Activated CD8-positive, alpha-beta memory T cell treated with anti-CD3 and anti-CD28 coated beads for 36 hours (primary cell): ENCODE data around the gene GPC3. TPM values are rescaled to one million over a fixed set of nuclear protein-coding genes. Genes with fewer than 3 reads are reported as not detected.
"Not testable (repeated sequence)": the region's sequence is repeated elsewhere in the genome, so short reads cannot be mapped to it uniquely, and the experiment has no call there.

Experiments used
- CTCF ChIA-PET: fragments of 350-600 bp; sonication (Branson Sonifier 250); formaldehyde crosslinking; loops from one replicate; lab custom pipeline; 2021; ENCODE audit warnings: antibody characterized with exemption; lab: Charles Lee
- POLR2A ChIA-PET: fragments of 350-600 bp; sonication (Branson Sonifier 250); formaldehyde crosslinking; loops from one replicate; lab custom pipeline; 2021; ENCODE audit warnings: antibody characterized with exemption; lab: Charles Lee
- total RNA-seq, 2 experiments: library from RNA; stranded (reverse); gene quantifications; one replicate each; pipeline ENCODE4 v1.2.3, GENCODE V29; 2021

The GPC3 gene
- total RNA-seq, 2 experiments from 2014 or later: not detected

- ChIA-PET CTCF (no interaction called here), POLR2A (interaction anchor here (0.7 kb wide), 1 partner anchor 402 kb away, joined by 4 read pairs; no protein-coding TSS in a partner anchor)
Measured at GRCh38 chrX:133911825-133912495, 73.4 kb downstream of the GPC3 start.

GRCh38 chrX:133910539-133910938 is 74.9 kb downstream of the GPC3 start:
- POLR2A ChIA-PET: no interaction called here
- CTCF ChIA-PET: no interaction called here

- ChIA-PET CTCF (no interaction called here), POLR2A (no interaction called here)
Measured at GRCh38 chrX:133909888-133910287, 75.5 kb downstream of the GPC3 start.

GRCh38 chrX:133908223-133908955 is 77.0 kb downstream of the GPC3 start:
- ChIA-PET CTCF (no interaction called here), POLR2A (no interaction called here)

GRCh38 chrX:133907606-133908005 is 77.8 kb downstream of the GPC3 start:
- POLR2A ChIA-PET: no interaction called here
- CTCF ChIA-PET: no interaction called here

- POLR2A ChIA-PET: no interaction called here
- CTCF ChIA-PET: no interaction called here
Measured at GRCh38 chrX:133905305-133905704, 80.1 kb downstream of the GPC3 start.

- CTCF ChIA-PET: no interaction called here
Measured at GRCh38 chrX:133897593-133898163, 87.7 kb downstream of the GPC3 start.

GRCh38 chrX:133892337-133892736 is 93.1 kb downstream of the GPC3 start:
- ChIA-PET CTCF (no interaction called here), POLR2A (no interaction called here)

More at GRCh38 chrX:133897593-133898163, 87.7 kb downstream of the GPC3 start:
- POLR2A ChIA-PET: no interaction called here

- CTCF ChIA-PET: no interaction called here
Measured at GRCh38 chrX:133888984-133889383, 96.4 kb downstream of the GPC3 start.

GRCh38 chrX:133888084-133888483 is 97.3 kb downstream of the GPC3 start:
- CTCF ChIA-PET, POLR2A ChIA-PET: not testable (repeated sequence)

More at GRCh38 chrX:133888984-133889383, 96.4 kb downstream of the GPC3 start:
- POLR2A ChIA-PET: no interaction called here

GRCh38 chrX:133884430-133885394 is 100.7 kb downstream of the GPC3 start:
- CTCF ChIA-PET: no interaction called here

GRCh38 chrX:133881893-133882292 is 103.5 kb downstream of the GPC3 start:
- POLR2A ChIA-PET: no interaction called here
- CTCF ChIA-PET: no interaction called here

More at GRCh38 chrX:133884430-133885394, 100.7 kb downstream of the GPC3 start:
- POLR2A ChIA-PET: no interaction called here

GRCh38 chrX:133881007-133881406 is 104.4 kb downstream of the GPC3 start:
- CTCF ChIA-PET: no interaction called here
- POLR2A ChIA-PET: no interaction called here

GRCh38 chrX:133880032-133880443 is 105.4 kb downstream of the GPC3 start:
- ChIA-PET POLR2A (no interaction called here), CTCF (no interaction called here)

- CTCF ChIA-PET: no interaction called here
Measured at GRCh38 chrX:133878710-133879109, 106.7 kb downstream of the GPC3 start.

GRCh38 chrX:133876646-133877045 is 108.7 kb downstream of the GPC3 start:
- CTCF ChIA-PET: no interaction called here
- POLR2A ChIA-PET: no interaction called here

More at GRCh38 chrX:133878710-133879109, 106.7 kb downstream of the GPC3 start:
- POLR2A ChIA-PET: no interaction called here

GRCh38 chrX:133869270-133869669 is 116.1 kb downstream of the GPC3 start:
- CTCF ChIA-PET: no interaction called here
- POLR2A ChIA-PET: no interaction called here

- ChIA-PET POLR2A (no interaction called here), CTCF (no interaction called here)
Measured at GRCh38 chrX:133868682-133869081, 116.7 kb downstream of the GPC3 start.

- ChIA-PET POLR2A (no interaction called here), CTCF (no interaction called here)
Measured at GRCh38 chrX:133868250-133868649, 117.1 kb downstream of the GPC3 start.
